Lower lobe of right lung (tissue), 2 donors: ENCODE results near the gene PLCB3. TPM values are rescaled to one million over a fixed set of nuclear protein-coding genes. Genes with fewer than 3 reads are reported as not detected.

Experiments used
- ATAC-seq, 2 donors: fragments of 200-7000 bp; cut with Tn5 transposase; one replicate each; pipeline ENCODE4 v1.9.1; 2020 to 2022; ENCODE audit warnings: mild to moderate bottlenecking in 2 of 2, moderate library complexity in 2 of 2
- DNase-seq: peaks from one replicate; pipeline ENCODE4 v3.0.0-alpha.2; 2020
- H3K27ac ChIP-seq: fragments of 200-600 bp; one replicate; pipeline ENCODE4 v1.8.0; 2022
- H3K27me3 ChIP-seq: fragments of 200-600 bp; one replicate; pipeline ENCODE4 v1.8.0; 2022; ENCODE audit warnings: low read depth
- H3K36me3 ChIP-seq: fragments of 200-600 bp; one replicate; pipeline ENCODE4 v1.8.0; 2022; ENCODE audit warnings: mild to moderate bottlenecking
- H3K4me1 ChIP-seq: fragments of 200-600 bp; one replicate; pipeline ENCODE4 v1.8.0; 2022
- H3K4me3 ChIP-seq: fragments of 200-600 bp; one replicate; pipeline ENCODE4 v1.8.0; 2022; ENCODE audit warnings: mild to moderate bottlenecking
- H3K9me3 ChIP-seq: fragments of 200-600 bp; one replicate; pipeline ENCODE4 v1.8.0; 2022
- CTCF ChIP-seq: fragments of 200-600 bp; IDR thresholded peaks from one replicate; pipeline ENCODE4 v1.8.0; 2022; ENCODE audit warnings: antibody characterized with exemption, mild to moderate bottlenecking
- intact Hi-C: fragments of 100-400 bp; cut with DNase I; formaldehyde crosslinking; loops from one replicate; pipeline ENCODE4 v1.11.0; 2022
- total RNA-seq: library from RNA; stranded (reverse); fragmentation: NEBNext Ultra II Directional; extraction: Animal tissue kit (Norgen Biotek cat#: 25700); gene quantifications from one replicate; pipeline ENCODE4 v1.2.1, GENCODE V29; 2021
- donor health status: DM: no; HTN: yes; CAD: no; lungs with severe emphysema.

Gene PLCB3
- total RNA-seq, 1 donor from 2014 or later = 31.8 TPM

DNA sequence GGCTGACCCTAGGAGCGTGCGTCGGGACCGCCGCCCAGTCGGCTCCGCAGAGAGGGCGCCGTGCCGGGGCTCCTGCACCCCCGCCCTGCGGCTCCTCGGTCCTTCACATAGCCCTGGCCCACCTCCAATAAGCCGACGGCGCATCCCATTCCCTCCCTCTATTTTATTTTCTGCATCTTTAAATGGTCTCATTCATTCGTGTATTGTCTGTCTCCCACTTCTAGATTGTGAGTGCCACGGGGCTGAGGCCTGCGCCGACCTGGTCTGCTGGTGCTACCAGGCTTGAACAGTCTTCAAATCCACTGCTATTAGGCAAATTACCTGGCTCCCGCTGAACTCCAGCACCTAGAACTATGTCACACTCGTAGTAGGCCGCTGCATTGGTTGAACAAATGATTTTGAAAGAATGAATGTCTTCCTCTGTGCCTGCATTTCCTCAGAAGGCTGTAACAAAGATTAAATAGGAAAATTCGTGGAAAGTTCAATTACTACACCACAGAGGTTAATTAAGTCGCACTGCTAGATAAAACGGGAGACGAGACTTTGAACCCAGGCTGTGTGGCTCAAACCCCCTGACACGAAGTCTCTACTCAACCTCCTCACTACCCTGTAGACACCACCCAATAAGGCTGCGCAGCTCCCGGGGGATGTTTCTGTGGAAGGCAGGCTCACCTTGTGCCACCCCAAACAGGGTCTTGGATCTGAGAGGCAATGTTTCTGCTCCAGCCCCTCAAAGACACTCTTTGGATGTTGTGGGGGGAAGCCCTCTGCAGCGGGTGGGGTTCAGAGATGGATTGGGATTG is 3.4 kb upstream of the PLCB3 start:
- Histone ChIP-seq H3K9me3 (no peaks in the 10 kb centered on the region), H3K4me3 (peak overlapping the region; percentile 94), H3K27ac (peak overlapping the region; percentile 79), H3K4me1 (peaks cover 42% of the 10 kb centered on the region), H3K36me3 (peaks cover 13% of the 10 kb centered on the region), H3K27me3 (no peaks in the 10 kb centered on the region)
- DNase-seq (no peak), ATAC-seq (peak in 1 of 2 donors; percentile 3)
- no peak for TF ChIP-seq CTCF
- intact Hi-C loops = no loop called here

DNA sequence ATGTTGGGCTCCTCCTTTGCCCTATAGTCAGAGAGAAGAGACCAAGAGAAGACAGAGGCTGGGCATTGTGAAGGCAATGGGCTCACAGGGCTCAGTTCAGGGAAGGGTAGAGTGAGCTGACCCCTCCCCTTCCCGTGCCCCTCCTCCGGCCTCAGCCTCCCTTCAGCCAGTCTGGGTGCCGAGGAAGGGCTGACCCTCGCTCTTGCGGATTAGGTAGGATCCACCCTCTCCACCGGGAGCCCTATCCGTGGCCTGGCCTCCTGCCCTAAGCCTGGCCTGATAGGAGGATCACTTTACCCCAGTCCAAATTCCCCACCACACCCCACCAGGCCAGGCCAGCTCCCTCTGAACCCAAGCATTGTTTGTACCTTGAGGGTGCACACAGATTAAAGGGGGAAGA is 2.8 kb upstream of the PLCB3 start:
- Histone ChIP-seq H3K36me3 (peaks cover 7% of the 10 kb centered on the region), H3K27me3 (no peaks in the 10 kb centered on the region), H3K4me3 (no peak overlapping the region), H3K9me3 (no peaks in the 10 kb centered on the region), H3K27ac (no peak overlapping the region), H3K4me1 (peaks cover 45% of the 10 kb centered on the region)
- intact Hi-C loops = no loop called here
- ATAC-seq (no peak), DNase-seq (no peak)
- no peak for TF ChIP-seq CTCF

DNA sequence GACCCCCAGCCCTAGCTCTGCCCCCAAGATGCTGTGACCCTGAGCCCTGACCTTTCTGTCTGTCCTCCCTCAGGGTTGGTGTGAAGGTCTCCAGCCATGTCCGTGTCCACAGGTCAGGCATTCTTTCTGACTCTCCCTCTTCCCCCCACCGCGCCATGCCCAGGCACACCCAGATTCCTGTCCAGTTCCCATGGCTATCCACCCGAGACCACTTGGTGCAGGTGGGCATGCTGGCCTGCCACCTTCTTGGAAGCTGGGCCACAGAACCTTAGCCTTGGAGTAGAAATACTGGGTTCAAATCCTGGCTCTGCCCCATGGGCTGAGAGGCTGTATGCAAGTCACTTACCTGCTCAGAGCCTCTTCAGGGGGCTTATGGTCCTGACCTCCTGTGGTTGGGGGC is 2.3 kb upstream of the PLCB3 start:
- DNase-seq = no peak
- ATAC-seq = no peak
- Histone ChIP-seq H3K27ac (no peak overlapping the region), H3K4me1 (peaks cover 48% of the 10 kb centered on the region), H3K27me3 (no peaks in the 10 kb centered on the region), H3K36me3 (peaks cover 3% of the 10 kb centered on the region), H3K4me3 (no peak overlapping the region), H3K9me3 (no peaks in the 10 kb centered on the region)
- intact Hi-C loops = no loop called here
- no peak for TF ChIP-seq CTCF

- Histone ChIP-seq H3K36me3 (peaks cover 6% of the 10 kb centered on the region), H3K27ac (no peak overlapping the region), H3K4me3 (no peak overlapping the region), H3K9me3 (no peaks in the 10 kb centered on the region), H3K4me1 (peaks cover 46% of the 10 kb centered on the region), H3K27me3 (no peaks in the 10 kb centered on the region)
- intact Hi-C loops = no loop called here
- DNase-seq (no peak), ATAC-seq (no peak)
- TF ChIP-seq CTCF = no peak
These were observed 1.5 kb upstream of the PLCB3 start for GRCh38 chr11:64249563-64250414.

- Histone ChIP-seq H3K27ac (no peak overlapping the region), H3K4me3 (peak overlapping the region; percentile 91), H3K9me3 (no peaks in the 10 kb centered on the region), H3K36me3 (peaks cover 13% of the 10 kb centered on the region), H3K27me3 (no peaks in the 10 kb centered on the region), H3K4me1 (peaks cover 39% of the 10 kb centered on the region)
- DNase-seq (no peak), ATAC-seq (no peak)
- no peak for TF ChIP-seq CTCF
- intact Hi-C loops = no loop called here
These were observed 815 bp upstream of the PLCB3 start for GRCh38 chr11:64250415-64251015.
